ENCODE data around the gene INAFM2. TPM values are rescaled to one million over a fixed set of nuclear protein-coding genes. Genes with fewer than 3 reads are reported as not detected.

Gene INAFM2
- total and polyA plus RNA-seq, 9 of the 15 experiments (the other 6 are each of a cell fraction or from before 2014, with no cell fraction given) = 11.8 to 43.1 (median 27.2) TPM

DNA sequence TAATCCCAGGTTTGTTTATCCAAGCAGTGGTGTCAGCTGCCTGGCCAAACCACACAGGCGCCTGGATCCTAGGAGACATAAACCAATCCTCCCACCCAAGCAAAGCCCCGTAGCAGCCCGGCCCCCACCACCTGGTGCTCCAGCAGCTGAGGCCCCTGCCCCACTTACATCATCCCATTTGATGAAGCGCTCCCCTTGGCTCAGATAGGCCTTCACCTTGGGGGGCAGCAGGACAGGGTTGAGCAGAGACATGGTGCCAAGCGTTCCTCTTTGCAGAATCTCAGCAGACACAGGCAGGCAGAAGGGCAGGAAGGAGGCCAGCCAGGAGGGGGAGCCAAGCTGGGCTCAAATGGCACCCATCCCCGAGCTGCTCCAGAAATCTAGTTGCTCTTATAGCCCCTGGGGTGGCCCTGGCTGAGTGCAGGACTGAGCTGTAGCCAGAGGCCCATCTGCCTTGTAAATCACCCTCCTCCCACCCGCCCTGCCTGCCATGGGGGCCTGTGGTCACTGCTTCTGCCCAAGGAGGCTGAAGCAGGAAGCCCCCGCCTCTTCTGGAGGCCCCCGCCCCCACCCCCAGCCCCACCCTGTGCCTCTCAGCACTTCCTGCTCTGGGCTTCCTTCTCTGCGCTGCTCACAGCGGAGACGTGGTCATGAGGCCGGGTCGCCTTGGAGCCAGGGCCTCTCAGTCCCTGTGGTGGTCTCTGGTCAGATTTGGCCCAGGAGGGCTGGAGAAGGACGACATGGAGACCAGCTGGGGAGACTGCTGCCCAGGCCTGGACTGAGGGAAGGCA lies 15.9 kb upstream of the INAFM2 start, which contains the start of gene PLCB2 (continued):
- TF ChIP-seq ATF3 (IDR thresholded peaks at IDR 0.05) (no peak), ATF3 (CRISPR knock-in tag; conservative IDR thresholded peaks at IDR 0.05) (no peak), SIN3A (IDR thresholded peaks at IDR 0.05; ENCODE audit: borderline replicate concordance in 2 of 2, control insufficient read depth in 1 of 2, low read depth in 2 of 2, low read length in 2 of 2) (no peak), RFX1 (IDR thresholded peaks at IDR 0.05) (no peak), ZFP30 (CRISPR knock-in tag; IDR thresholded peaks at IDR 0.05; ENCODE audit: borderline replicate concordance) (no peak), ELF1 (tag; IDR thresholded peaks at IDR 0.05) (peak; percentile 70), RUNX1 (IDR thresholded peaks at IDR 0.05; ENCODE audit: low read depth) (no peak), RFX5 (IDR thresholded peaks at IDR 0.05; ENCODE audit: low read depth, low read length) (no peak), MTA3 (IDR thresholded peaks at IDR 0.05; ENCODE audit: borderline replicate concordance) (no peak), TCFL5 (CRISPR knock-in tag; conservative IDR thresholded peaks at IDR 0.05) (no peak), E2F4 (CRISPR knock-in tag; IDR thresholded peaks at IDR 0.05; ENCODE audit: low read depth) (no peak), PHB2 (IDR thresholded peaks at IDR 0.05; ENCODE audit: low read depth) (no peak), PTTG1 (tag; IDR thresholded peaks at IDR 0.05; ENCODE audit: low read depth) (no peak), ZNF551 (CRISPR knock-in tag; IDR thresholded peaks at IDR 0.05) (no peak), SNIP1 (IDR thresholded peaks at IDR 0.05; ENCODE audit: low read depth) (no peak), GABPB2 (CRISPR knock-in tag; conservative IDR thresholded peaks at IDR 0.05) (no peak), SLC30A9 (CRISPR knock-in tag; IDR thresholded peaks at IDR 0.05) (no peak), FOXJ3 (CRISPR knock-in tag; IDR thresholded peaks at IDR 0.05) (no peak), SPI1 (IDR thresholded peaks at IDR 0.05; ENCODE audit: borderline replicate concordance, low read depth, low read length) (peak; percentile 44; the same call in 1 of the 2 replicates), EWSR1 (IDR thresholded peaks at IDR 0.05; ENCODE audit: borderline replicate concordance, low read depth, partially characterized antibody) (no peak), RBFOX2 (IDR thresholded peaks at IDR 0.05; ENCODE audit: low read depth, low read length) (peak; percentile 44; the same call in 1 of the 2 replicates), TAF1 (IDR thresholded peaks at IDR 0.05; ENCODE audit: control insufficient read depth, extremely low read depth, insufficient read depth, low read length, severe bottlenecking) (no peak), ARID1B (IDR thresholded peaks at IDR 0.05) (no peak), ZNF77 (CRISPR knock-in tag; IDR thresholded peaks at IDR 0.05) (no peak), XRCC4 (IDR thresholded peaks at IDR 0.05; ENCODE audit: extremely low read depth, insufficient read depth, insufficient read length) (no peak), RAD21 (CRISPR knock-in tag; conservative IDR thresholded peaks at IDR 0.05 in 1 of 2, IDR thresholded peaks at IDR 0.05 in 1 of 2) (peak in 1 of 2 experiments; percentile 6; a peak in 1 of 4 replicates), CREBBP (IDR thresholded peaks at IDR 0.05; ENCODE audit: low read depth, low read length) (no peak)

Measured in K562 (cell line).